SKM-1 (cell line): ENCODE measurements around the gene XRCC2.
A peak's percentile ranks its signal among the peaks of the same experiment; 100 is the strongest.
"Not testable (repeated sequence)": the region's sequence is repeated elsewhere in the genome, so short reads cannot be mapped to it uniquely, and the experiment has no call there.

Source experiments
- DNase-seq: peaks from one replicate; lab custom pipeline; 2025; ENCODE audit not compliant: unreplicated experiment; lab: John Stamatoyannopoulos, UW

XRCC2 gene

DNA sequence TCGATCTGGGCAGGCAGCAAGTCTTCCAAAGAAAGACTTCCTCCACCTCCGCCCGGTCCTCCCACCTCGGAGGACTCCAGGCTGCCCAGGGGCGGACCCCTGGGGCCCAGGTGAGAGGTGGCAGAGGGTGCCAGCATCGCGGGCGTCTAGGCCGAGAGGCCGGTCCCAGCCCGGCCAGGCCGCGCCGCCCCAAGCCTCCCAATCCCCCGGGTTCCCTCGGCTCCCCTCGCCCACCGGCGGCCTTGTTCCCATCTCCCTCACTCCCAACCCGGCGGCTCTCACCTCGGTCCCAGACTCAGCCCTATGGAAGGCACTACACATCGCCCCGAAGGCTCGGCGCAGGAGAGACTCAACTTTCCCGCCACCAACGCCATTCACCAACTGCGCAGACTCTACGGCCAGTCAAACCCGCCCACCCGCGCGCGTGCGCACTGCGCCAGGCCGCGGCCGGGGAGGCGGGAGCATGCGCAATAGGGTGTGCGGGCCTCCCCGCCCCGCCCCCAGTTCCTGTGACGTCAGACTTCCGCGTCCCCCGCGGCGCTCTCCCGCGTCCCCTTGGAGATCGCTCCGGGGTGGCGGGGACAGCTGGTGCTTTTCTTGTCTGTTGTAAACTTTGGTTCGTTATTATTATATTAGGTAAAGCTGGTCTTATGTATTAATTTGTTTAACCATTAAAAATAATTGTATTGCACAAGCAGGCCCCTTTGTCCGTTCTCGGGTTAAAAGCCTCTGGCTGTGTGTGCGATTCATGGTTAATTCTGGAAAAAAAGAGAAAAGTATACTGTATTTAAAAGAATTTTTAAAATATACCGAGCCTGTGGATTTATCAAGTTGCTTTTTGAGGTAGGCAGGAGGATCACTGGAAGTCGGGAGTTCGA lies at the start of gene XRCC2:
TSS of gene XRCC2 (minus strand) at position 383 of the 878 bp plus-strand sequence. CDS start at position 321, 62 bp downstream.
- DNase-seq = peak; percentile 48

DNA sequence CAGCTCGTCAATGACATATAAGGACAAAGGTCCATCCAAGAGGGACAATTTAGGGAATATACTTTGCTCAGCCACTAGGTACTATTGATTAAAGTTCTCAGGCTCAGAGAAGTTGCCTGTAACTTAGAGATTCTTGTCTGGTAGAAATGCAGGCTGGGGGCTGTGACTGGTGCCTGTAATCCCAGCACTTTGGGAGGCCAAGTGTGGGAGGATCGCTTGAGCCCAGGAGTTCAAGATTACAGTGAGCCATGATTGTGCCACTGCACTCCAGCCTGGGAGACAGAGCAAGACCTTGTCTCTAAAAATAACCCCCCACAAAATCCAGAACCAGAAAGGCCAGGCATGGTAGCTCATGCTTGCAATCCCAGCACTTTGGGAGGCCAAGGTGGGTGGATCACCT lies 47.4 kb upstream of the XRCC2 start:
- DNase-seq = no peak

DNA sequence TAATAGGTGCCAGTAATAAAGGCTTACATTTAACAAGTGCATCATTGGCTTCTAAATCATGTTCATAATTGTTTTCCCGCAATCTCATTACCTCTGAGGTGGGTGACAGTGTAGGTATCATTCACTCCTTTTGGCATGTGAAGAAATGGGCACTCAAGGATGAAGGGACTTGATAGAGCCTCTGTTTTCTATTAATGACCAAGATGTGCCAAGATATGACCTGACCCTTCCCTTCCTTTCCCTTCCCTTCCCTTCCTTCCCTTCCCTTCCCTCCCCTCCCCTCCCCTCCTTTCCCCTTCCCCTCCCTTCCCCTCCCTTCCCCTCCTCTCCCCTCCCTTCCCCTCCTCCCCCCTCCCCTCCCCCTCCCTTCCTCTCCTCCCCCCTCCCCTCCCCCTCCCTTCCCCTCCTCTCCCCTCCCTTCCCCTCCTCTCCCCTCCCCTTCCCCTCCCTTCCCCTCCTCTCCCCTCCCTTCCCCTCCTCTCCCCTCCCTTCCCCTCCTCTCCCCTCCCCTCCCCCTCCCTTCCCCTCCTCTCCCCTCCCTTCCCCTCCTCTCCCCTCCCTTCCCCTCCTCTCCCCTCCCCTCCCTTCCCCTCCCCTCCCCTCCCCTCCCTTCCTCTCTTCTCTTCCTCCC lies 36.6 kb upstream of the XRCC2 start:
- DNase-seq = not testable (repeated sequence)

DNA sequence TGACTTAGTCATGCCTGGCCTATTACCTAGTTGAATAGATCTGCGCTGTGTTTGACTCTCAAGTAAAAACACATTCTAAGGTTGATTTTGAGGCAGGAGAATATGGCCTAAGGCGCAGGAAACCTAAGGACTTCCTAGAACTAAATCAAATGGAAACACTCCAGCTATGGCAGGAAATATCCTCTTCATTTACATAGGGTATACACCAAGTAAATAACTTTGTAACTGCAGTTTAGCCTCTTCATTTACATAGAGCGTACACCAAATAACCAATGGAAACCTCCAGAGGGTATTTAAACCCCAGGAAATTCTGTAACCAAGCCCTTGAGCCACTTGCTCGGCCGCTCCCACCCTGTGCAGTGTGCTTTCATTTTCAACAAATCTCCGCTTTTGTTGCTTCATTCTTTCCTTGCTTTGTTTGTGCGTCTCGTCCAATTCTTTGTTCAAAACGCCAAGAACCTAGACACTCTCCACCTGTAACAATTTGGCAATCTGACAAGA lies 35.6 kb upstream of the XRCC2 start:
- no peak for DNase-seq

DNA sequence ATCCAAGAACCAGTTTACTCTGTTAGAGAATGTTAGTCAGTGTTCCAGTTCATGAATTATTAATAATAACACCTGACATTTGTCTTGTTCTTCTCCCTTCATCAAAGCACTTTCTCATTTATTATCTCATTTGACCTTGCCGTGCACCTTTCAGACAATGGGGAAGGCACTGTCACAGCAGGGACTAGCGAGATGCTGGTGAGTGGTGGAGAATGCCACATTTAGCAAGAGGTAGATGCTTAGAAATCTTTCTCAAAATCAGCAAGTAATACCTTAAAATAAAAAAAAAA lies 34.2 kb upstream of the XRCC2 start:
- no peak for DNase-seq

DNA sequence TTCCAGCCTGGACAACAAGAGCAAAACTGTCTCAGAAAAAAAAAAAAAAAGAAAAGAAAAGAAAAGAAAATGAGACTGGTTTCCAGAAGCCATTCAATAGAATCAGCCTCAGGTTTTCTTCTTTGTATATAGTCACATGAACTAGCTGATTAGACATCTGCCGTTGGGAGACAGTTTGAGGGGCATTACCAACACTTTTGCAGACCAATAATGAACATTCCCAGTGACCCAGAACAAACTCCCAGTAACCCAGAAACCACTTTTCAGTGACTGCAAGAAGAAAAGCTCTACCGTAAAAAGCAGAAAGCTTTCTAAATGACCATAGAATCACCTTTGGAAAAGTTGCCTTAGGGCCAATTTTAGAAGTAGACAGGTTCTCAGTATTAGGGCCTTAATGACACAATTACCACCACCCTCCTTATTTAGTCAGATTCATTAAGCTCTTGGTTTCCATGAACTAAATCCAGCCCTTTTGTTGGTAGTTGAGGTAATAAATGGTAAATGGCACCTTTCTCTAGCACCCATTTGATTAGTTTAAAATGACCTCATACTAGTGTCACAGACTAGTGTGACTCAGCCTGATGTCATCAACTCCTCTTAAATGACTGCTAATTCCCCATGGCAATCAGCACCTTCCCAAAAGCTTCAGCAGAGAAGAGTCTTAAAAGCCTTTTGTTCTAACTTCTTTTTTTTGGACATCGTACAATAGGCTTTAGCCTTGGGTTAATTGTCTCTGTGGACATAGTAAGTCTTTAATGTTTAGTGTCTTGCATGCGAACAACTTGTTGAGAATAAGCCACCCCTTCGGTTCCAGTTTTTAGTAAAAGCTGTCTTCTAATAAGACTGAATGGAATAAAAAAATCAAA lies 33.6 kb upstream of the XRCC2 start:
- no peak for DNase-seq

DNA sequence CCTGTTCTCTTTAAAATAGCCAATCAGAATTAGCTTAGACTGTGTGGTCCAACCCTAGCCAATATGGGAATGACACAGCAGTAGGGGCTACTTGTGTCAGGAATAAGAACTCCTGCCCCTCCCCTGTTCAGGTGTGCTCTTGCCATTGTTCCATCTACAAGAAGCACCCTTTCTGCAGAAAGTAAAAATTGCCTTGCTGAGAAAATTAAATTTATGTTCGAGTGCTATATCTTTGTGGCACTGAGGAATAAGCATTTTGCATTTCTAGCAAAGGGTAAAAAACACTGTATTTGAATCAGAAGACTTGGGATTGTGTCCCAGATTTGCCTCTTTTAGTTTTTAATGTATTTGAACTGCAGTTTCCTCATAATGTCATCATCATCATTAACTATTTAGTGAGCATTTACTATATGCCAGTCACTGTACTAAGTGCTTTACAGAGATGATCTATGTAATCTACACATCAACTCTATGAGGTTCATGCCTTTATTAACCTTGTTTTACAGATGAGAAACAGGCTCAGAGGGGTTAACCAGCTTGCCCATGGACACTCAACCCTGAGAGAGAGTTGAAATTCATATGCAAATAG lies 28.9 kb upstream of the XRCC2 start:
- no peak for DNase-seq

DNA sequence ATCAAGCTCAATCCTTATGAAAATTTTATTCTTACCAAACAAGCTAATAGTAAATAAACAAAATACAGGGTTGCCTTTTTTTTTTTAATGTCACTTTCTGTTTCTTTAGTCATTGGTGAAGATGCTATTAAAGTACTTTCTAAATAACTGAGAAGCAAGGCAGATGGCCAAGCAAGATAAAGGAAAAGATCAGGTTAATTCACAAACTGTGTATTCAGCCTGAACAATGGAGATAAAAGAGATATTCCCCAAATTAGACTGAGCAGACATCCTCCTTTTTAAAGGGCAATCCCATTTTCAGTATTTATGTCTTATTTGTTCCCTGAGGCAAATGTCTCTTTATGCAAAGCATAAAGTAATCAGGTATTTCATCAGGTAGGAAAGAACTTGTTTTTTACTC lies 23.1 kb upstream of the XRCC2 start:
- DNase-seq = no peak

DNA sequence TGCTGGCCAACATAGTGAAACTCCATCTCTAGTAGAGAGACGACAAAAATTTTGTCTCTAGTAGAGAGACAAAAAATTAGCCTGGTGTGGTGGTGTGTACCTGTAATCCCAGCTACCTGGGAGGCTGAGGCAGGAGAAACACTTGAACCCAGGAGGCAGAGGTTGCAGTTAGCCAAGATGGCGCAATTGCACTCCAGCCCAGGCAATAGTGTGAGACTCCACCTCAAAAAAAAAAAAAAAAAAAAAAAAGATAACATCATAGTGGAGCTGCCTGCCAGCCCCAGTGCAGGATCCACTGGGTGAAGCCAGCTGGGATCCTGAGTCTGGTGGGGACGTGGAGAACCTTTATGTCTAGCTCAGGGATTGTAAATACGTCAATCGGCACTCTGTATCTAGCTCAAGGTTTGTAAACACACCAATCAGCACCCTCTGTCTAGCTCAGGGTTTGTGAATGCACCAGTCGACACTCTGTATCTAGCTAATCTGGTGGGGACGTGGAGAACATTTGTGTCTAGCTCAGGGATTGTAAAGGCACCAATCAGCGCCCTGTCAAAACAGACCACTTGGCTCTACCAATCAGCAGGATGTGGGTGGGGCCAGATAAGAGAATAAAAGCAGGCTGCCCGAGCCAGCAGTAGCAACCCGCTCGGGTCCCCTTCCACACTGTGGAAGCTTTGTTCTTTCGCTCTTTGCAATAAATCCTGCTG lies 21.5 kb upstream of the XRCC2 start:
- DNase-seq = not testable (repeated sequence)

DNA sequence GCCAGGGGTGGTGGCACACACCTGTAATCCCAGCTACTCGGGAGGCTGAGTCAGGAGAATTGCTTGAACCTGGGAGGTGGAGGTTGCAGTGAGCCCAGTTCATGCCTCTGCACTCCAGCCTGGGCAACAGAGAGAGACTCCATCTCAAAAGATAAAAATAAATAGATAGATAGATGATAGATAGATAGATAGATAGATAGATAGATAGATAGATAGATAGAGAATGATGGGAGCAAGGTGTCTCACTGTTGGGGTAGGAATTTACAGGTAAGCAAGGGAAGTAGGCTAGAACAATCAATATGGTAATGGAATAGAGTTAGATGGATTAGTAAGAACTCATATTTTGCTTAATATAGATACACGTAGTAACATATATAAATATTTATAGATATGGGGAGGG lies 16.3 kb upstream of the XRCC2 start:
- DNase-seq = not testable (repeated sequence)

DNA sequence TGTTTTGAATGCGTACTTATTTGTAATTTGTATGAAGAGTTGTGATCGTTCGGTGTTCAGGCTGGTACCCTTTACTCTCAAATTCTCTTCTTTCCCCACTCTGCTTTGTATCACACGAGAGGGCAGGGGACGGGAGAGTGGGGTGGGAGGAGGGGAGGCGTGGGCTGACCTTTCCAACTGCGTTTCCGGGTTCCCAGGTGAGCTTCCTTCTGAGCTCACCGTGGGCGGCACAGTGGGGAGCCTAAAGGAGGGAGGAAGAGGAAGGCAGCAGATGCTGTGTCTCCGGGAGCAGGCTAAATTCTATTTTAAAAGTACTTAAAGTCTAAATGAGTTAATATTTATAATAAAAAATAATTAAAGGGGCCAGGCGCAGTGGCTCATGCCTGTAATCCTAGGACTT lies 7.4 kb upstream of the XRCC2 start:
- DNase-seq = no peak

DNA sequence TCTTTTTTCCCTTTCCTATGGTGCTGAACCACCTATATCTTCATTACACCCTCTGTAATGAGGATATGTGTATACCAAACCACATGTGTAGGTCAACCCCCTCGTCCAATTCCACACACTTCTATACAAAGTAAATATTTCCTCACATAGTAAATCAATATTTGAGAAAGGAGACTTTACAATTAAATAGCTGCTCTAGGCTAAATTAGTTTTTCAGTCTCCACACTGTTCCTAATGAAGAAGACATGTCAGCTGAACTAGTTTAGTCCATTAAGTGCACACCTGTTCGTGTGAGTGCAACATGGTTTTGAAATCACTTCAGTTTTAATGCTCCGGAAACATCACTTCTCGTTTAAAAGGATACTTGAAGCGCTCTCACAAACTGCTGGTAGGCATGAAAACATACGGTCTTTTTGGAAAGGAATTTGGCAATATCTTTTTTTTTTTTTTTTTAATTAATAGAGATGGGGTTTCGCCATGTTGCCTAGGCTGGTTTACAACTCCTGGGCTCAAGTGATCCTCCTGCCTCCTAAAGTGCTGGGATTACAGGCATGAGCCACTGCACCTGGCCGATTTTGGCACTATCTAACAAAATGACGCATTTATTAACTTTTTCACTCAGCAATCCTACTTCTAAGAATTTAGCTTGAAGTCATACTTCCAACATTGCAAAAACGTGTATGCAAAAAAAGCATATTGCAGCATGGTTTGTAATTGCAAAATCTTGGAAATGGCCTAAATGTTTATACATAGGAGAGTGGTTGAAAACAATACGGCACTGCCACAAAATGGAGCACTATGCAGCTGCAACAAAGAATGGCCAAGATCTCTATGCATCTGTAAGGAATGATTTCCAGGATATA lies 2.1 kb upstream of the XRCC2 start:
- DNase-seq = no peak

DNA sequence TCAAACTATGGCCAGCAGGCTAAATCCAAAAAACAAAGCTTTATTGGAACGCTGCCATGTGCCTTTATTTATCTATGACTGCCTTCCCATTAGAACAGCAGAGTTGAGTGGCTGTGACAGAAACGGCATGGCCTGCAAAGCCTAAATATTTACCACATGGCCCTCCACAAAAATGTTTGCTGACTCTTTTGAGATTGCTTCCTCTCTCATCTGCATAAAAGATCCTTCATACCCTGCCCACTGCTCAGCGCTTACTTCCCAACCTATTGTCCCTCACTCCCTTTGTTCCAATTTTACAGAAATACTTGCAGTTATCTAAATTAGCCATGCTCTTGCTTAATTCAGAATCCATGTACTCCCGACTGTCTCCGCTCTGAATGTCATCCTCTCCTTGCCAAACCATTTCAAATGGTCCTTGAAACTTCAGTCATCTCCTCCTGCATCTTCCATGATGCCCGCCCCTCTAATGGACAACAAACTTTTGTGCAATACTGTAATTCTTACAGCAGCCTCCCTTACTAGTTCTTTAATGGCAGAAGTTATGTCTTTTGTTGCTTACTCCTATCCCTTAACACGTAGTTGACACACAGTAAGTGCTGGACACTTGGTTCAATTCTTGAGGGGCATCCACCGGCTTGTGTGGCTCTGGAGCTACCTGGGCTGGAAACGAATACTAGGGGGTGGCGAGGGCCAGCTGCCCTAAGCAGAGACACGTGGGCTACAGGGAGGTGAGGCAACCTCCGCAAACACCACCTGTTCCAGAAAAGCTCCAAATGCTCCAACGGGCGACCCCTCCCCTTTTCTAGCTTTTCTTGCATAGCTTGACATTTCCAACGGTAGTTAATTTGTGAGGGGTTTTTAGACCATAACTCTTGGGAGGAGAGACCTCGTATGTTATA lies 832 bp downstream of the XRCC2 start:
- DNase-seq = no peak

DNA sequence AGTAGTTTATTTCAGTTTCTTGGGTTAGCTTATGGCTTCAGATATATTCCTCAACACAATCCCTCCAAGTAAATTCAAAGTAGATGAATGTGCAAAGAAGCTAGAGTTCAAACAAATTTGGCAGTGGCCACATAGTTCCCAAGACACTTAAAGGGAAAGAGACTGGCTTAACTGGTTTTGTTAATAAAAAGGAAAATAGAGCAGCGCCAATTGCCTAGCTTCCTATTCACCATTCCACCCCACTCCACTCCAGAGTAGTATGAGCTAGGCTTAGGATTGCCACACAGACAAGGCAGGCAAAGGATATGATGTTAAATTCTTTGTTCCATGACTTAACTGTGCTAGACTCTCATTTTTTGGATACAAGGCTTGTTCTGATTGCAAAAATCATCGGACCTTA lies 2.0 kb downstream of the XRCC2 start:
- no peak for DNase-seq

DNA sequence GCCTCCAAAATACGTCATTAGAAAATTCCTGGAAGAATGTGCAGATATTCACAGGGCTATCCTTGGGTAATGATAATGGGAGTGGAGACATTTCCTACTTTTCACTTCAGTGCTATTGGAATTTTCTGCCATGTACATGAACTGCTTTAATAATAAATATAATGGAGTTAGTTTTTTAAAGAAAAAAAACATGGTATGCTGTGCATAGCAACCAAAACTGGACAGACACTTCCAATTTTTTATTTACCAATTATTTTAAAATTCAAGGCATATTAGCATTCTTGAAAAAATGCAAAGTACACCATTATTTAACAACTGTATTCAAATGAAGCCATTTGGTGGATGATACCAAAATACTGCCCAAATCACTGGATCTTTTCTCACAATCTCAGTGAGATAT lies 3.3 kb downstream of the XRCC2 start:
- no peak for DNase-seq

DNA sequence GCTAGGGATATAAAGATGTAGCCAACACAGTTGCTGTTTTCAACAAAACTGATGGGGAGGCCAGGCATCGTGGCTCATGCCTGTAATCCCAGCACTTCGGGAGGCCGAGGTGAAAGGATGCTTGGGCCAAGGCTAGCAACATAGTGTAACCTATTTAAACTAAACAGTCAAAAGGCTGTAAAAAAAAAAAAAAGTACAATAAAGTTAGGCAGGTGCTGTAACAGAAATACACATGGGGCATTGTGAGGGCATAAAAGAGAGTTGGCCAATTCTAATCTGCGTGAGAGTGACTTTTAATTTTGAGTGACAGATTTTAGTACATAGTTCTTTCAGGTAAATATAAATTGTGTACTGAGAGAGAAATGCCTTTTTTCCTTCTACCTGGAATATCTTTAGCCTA lies 6.2 kb downstream of the XRCC2 start:
- no peak for DNase-seq

DNA sequence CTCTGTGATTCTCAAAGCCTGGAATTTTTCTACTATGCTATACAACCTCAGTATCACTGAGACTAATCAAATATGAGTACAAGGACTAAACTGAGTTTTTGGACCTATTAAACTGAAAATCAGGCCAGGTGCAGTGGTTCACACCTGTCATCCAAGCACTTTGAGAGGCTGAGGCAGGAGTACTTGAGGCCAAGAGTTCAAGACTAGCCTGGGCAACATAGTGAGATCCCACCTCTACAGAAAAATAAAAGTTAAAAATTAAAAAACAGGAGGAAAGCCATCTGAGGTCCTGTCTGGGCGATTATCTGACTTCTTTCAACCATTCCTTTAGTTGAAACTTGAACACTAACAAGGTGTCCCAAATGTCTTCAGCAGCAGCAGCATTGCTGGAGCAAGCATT lies 7.0 kb downstream of the XRCC2 start:
- no peak for DNase-seq

DNA sequence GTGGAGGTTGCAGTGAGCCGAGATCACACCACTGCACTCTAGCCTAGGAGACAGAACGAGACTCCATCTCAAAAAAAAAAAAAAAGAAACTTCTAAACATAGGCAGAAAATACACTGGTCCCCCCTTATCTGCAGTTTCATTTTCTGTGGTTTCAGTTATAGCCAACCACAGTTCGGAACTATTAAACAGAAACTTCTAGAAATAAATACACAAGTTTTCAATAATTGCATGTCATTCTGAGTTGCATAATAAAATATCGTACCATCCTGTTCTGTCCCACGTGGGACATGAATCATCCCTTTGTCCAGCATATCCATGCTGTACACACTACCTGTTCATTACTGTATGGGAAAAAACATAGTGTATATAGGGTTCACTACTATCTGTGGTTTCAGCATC lies 8.0 kb downstream of the XRCC2 start:
- no peak for DNase-seq

DNA sequence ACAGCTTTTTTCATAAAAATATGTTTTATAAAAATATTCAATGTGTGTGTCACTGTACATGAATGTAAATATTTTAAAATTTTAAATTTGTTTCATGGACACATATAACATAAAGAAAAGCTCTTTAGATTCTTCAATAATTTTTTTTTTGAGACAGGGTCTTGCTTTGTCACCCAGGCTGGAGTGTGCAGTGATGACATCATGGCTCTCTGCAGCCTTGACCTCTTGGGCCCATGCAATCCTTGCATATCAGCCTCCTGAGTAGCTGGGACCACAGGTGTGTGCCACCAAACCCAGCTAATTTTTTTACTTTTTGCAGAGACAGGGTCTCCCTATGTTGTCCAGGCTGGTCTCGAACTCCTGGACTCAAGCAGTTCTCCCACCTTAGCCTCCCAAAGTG lies 9.9 kb downstream of the XRCC2 start:
- no peak for DNase-seq
